K562 (cell line): ENCODE measurements around the gene RPL7L1. TPM values are rescaled to one million over a fixed set of nuclear protein-coding genes. Genes with fewer than 3 reads are reported as not detected.

Experiments
- ATAC-seq: fragments of 200-7000 bp; cut with Tn5 transposase; 3 replicates; pipeline ENCODE4 v1.9.1; 2020; ENCODE audit warnings: moderate library complexity
- Bru-seq: library from RNA; stranded (reverse); fragments of 400-500 nt; gene quantifications from one replicate; lab custom pipeline; 2021; lab: Mats Ljungman, UMichigan
- BruChase-seq, 2 experiments: library from RNA; stranded (reverse); fragments of 400-500 nt; gene quantifications; one replicate each; lab custom pipeline; 2021; lab: Mats Ljungman, UMichigan
- BruUV-seq: library from RNA; stranded (reverse); fragments of 400-500 nt; replicated peaks from 2 replicates; lab custom pipeline; 2021; lab: Mats Ljungman, UMichigan
- CTCF ChIA-PET: fragments of 300-600 bp; formaldehyde crosslinking; extraction: SDS; loops from one replicate; lab custom pipeline; 2021; ENCODE audit warnings: low intra/inter-chr PET ratio; lab: Yijun Ruan, JAX
- POLR2A ChIA-PET: fragments of 300-600, 350-650 bp; sonication (Branson Sonifier 250); formaldehyde crosslinking; extraction: SDS; loops from one replicate; lab custom pipeline; 2021; ENCODE audit warnings: antibody characterized with exemption, inconsistent platforms; lab: Yijun Ruan, JAX
- DNase-seq, 4 experiments: peaks; one replicate each; pipeline versions ENCODE4 v3.0.0 to v3.0.0-alpha.2; 2011 to 2018; ENCODE audit warnings: low spot score in 3 of 4, mixed read lengths in 3 of 4; ENCODE audit errors: extremely low read depth in 1 of 4
- FAIRE-seq: peaks from 2 replicates; lab custom pipeline; 2011; peaks lifted over from hg19 to GRCh38; lab: Jason Lieb, UNC
- H2AFZ ChIP-seq: 2 replicates; pipeline ENCODE4 v1.6.0; 2011; ENCODE audit warnings: low read depth, low read length, control low read depth, inconsistent platforms
- H3K27ac ChIP-seq: fragments of 200-600 bp; 3 replicates; pipeline ENCODE4 v1.8.0; 2011; ENCODE audit warnings: low read depth, mild to moderate bottlenecking, control low read depth, inconsistent platforms, low read length, moderate library complexity, mixed read lengths; ENCODE audit errors: extremely low read depth
- H3K27me3 ChIP-seq, 2 experiments: fragments of 300-600 bp in 1 of 2; 2 replicates in 1 of 2; 3 replicates in 1 of 2; pipeline versions ENCODE4 v1.6.0 to v1.8.0; 2011; ENCODE audit warnings: inconsistent platforms in 2 of 2, low read length in 2 of 2, mild to moderate bottlenecking in 1 of 2, mixed read lengths in 1 of 2, moderate library complexity in 1 of 2; ENCODE audit not compliant: control insufficient read depth in 2 of 2, insufficient read depth in 2 of 2
- H3K36me3 ChIP-seq: fragments of 300-600 bp; 3 replicates; pipeline ENCODE4 v1.8.0; 2011; ENCODE audit warnings: mild to moderate bottlenecking, low read length, inconsistent platforms; ENCODE audit not compliant: control insufficient read depth, insufficient read depth
- H3K4me1 ChIP-seq, 2 experiments: fragments of 200-600 bp in 1 of 2; replicated peaks in 1 of 2; 2 replicates in 1 of 2; 3 replicates in 1 of 2; pipeline versions ENCODE4 v1.5.1 to v1.8.0; 2011; ENCODE audit warnings: inconsistent platforms in 2 of 2, low read length in 2 of 2, mild to moderate bottlenecking in 1 of 2, mixed read lengths in 1 of 2, moderate library complexity in 1 of 2; ENCODE audit not compliant: control insufficient read depth in 2 of 2, insufficient read depth in 2 of 2
- H3K4me2 ChIP-seq: 2 replicates; pipeline ENCODE4 v1.6.1; 2011; ENCODE audit warnings: low read length, control low read depth, inconsistent platforms, mixed read lengths; ENCODE audit not compliant: insufficient read depth
- H3K4me3 ChIP-seq: fragments of 200-600 bp; sonication (generic), shearing (Covaris generic); 2 replicates; pipeline ENCODE4 v1.5.1; 2016; ENCODE audit warnings: control low read depth, inconsistent platforms
- H3K79me2 ChIP-seq: fragments of 200-600 bp; 3 replicates; pipeline ENCODE4 v1.8.0; 2011; ENCODE audit warnings: low read length, inconsistent platforms; ENCODE audit not compliant: control insufficient read depth, insufficient read depth
- H3K9ac ChIP-seq, 2 experiments: 2 replicates each; pipeline versions ENCODE4 v1.6.0 to v1.6.1; 2011; ENCODE audit warnings: low read depth in 2 of 2, low read length in 2 of 2, control low read depth in 1 of 2, inconsistent platforms in 1 of 2, mild to moderate bottlenecking in 1 of 2, mixed read lengths in 1 of 2; ENCODE audit not compliant: insufficient read depth in 1 of 2
- H3K9me1 ChIP-seq: one replicate; pipeline ENCODE4 v1.6.0; 2011; ENCODE audit warnings: inconsistent platforms, mild to moderate bottlenecking, low read length, moderate library complexity; ENCODE audit not compliant: control insufficient read depth, insufficient read depth
- H3K9me3 ChIP-seq: replicated peaks from 2 replicates; pipeline ENCODE4 v1.5.1; 2011; ENCODE audit warnings: low read depth, low read length, inconsistent platforms; ENCODE audit not compliant: control insufficient read depth, insufficient read depth
- H4K20me1 ChIP-seq: replicated peaks from 2 replicates; pipeline ENCODE4 v1.6.1; 2011; ENCODE audit warnings: low read length, inconsistent platforms, mixed read lengths; ENCODE audit not compliant: control insufficient read depth, insufficient read depth
- ARID3B ChIP-seq: fragments of 250-450 bp; sonication (Bioruptor Pico); IDR thresholded peaks from 2 replicates; pipeline ENCODE4 v1.4.0; 2020; ENCODE audit warnings: borderline replicate concordance
- CREB5 ChIP-seq: fragments of 250-450 bp; sonication (Bioruptor Pico); IDR thresholded peaks from 2 replicates; pipeline ENCODE4 v1.5.0; 2020; ENCODE audit warnings: mild to moderate bottlenecking
- HNRNPLL ChIP-seq: fragments of 200-400 bp; formaldehyde crosslinking; IDR thresholded peaks from 2 replicates; pipeline ENCODE4 v1.6.1; 2017; ENCODE audit warnings: low read length, low read depth, mild to moderate bottlenecking; ENCODE audit not compliant: poor library complexity, severe bottlenecking
- JUN ChIP-seq, 2 experiments: sonication (generic) in 1 of 2; formaldehyde crosslinking in 1 of 2; IDR thresholded peaks; 2 replicates each; pipeline versions ENCODE4 v1.6.1 to v1.8.0; 2012 to 2022; ENCODE audit warnings: borderline replicate concordance in 2 of 2, mild to moderate bottlenecking in 2 of 2, improper control_type of control experiment in 1 of 2, low read depth in 1 of 2, low read length in 1 of 2, missing genetic modification reagents in 1 of 2
- KLF6 ChIP-seq: fragments of 250-450 bp; sonication (Bioruptor Pico); IDR thresholded peaks from 2 replicates; pipeline ENCODE4 v1.4.0; 2020; ENCODE audit warnings: mild to moderate bottlenecking, moderate library complexity, borderline replicate concordance
- NUFIP1 ChIP-seq: fragments of 450-650 bp; IDR thresholded peaks from 2 replicates; pipeline ENCODE4 v1.6.1; 2018; ENCODE audit not compliant: partially characterized antibody
- POLR2H ChIP-seq: IDR thresholded peaks from 2 replicates; pipeline ENCODE4 v1.6.1; 2016; ENCODE audit warnings: missing genetic modification characterization, low read depth, mild to moderate bottlenecking, control low read depth, missing compliant biosample characterization, moderate library complexity
- ZFP91 ChIP-seq: sonication (generic); formaldehyde crosslinking; IDR thresholded peaks from 2 replicates; pipeline ENCODE4 v1.8.0; 2022; ENCODE audit warnings: mild to moderate bottlenecking, missing genetic modification reagents
- WGBS: fragments of 100-300 bp; shearing (Covaris generic); methylation state at CpG from one replicate; pipeline ENCODE4 v1.1.6; 2016; ENCODE audit warnings: low coverage, mixed read lengths; ENCODE audit not compliant: insufficient coverage; ENCODE audit errors: missing lambda C conversion rate; 5-methylcytosine and 5-hydroxymethylcytosine counted together
- in situ Hi-C: fragments of 300-500 bp; cut with MboI; formaldehyde crosslinking; loops from 4 replicates; pipeline ENCODE4 v1.15.0; 2018; ENCODE audit warnings: inconsistent platforms, mixed read lengths
- intact Hi-C: fragments of 100-400 bp; cut with micrococcal nuclease; formaldehyde crosslinking; loops from 2 replicates; pipeline ENCODE4 v1.14.2; 2022
- long read RNA-seq, 3 experiments: library from polyadenylated mRNA in 2 of 3; library from RNA in 1 of 3; unstranded in 2 of 3; stranded (forward) in 1 of 3; transcript quantifications; one replicate each; pipeline ENCODE4 v2.0.0, GENCODE V29; 2019 to 2022
- polyA minus RNA-seq, 3 experiments: library from RNA; depleted of rRNA, polyadenylated mRNA; stranded (reverse); fragments of >200 nt; gene quantifications; 2 replicates each; pipeline ENCODE4 v1.2.3, GENCODE V29; 2011
- polyA plus RNA-seq, 8 experiments: library from polyadenylated mRNA; depleted of rRNA in 4 of 8; stranded (reverse) in 5 of 8; unstranded in 3 of 8; fragments of >200 nt; fragmentation: Nextera tagmentation in 2 of 8; fragmentation: Illumina TruSeq in 1 of 8; extraction: Ambion mirVana in 2 of 8; extraction: Trizol in 1 of 8; gene quantifications; 2 replicates each; pipeline versions ENCODE4 v1.2.1 to v1.2.3, GENCODE V29; 2011 to 2014; ENCODE audit warnings: inconsistent platforms in 1 of 8, missing spikeins in 1 of 8
- total RNA-seq, 7 experiments: library from RNA; depleted of rRNA in 6 of 7; stranded (reverse); fragments of >200 nt in 6 of 7; fragmentation: Illumina TruSeq in 2 of 7; extraction: Trizol in 2 of 7; gene quantifications; 2 replicates each; pipeline versions ENCODE4 v1.2.1 to v1.2.3, GENCODE V29; 2011 to 2021; ENCODE audit warnings: low replicate concordance in 1 of 7

The RPL7L1 gene
- 235 and 251 TPM in 2 replicates for total RNA-seq (2011; cell fraction: chromatin; rRNA removed; ENCODE audit: low replicate concordance)
- 149 and 170 TPM in 2 replicates for total RNA-seq (2011; cell fraction: nucleolus; rRNA removed)
- total RNA-seq (2011; cell fraction: nucleoplasm; rRNA removed) = 209 and 275 TPM in 2 replicates
- total RNA-seq (2014; rRNA removed) (129 and 147 TPM in 2 replicates), total RNA-seq (2014; rRNA removed; fragmentation: Illumina TruSeq; extraction: Trizol) (259 and 281 TPM in 2 replicates), total RNA-seq (2015; rRNA removed; fragmentation: Illumina TruSeq; extraction: Trizol) (211 and 222 TPM in 2 replicates), total RNA-seq (2021) (146 and 150 TPM in 2 replicates), polyA plus RNA-seq (2011; rRNA removed) (104 and 152 TPM in 2 replicates), polyA plus RNA-seq (2014; fragmentation: Illumina TruSeq; extraction: Trizol) (216 and 255 TPM in 2 replicates), polyA plus RNA-seq (2014; fragmentation: Nextera tagmentation; extraction: Ambion mirVana) (100 to 1,000 TPM; 164 to 176 TPM), polyA plus RNA-seq (2014; rRNA removed) (135 and 153 TPM in 2 replicates), polyA minus RNA-seq (2011; rRNA and poly(A)+ RNA removed) (137 and 140 TPM in 2 replicates), Bru-seq, nascent RNA (percentile 98 among the genes with signal in this experiment), BruChase-seq, experiment 1, labeled RNA remaining after a 2-hour chase (percentile 99 among the genes with signal in this experiment), BruChase-seq, experiment 2, labeled RNA remaining after a 6-hour chase (percentile 98 among the genes with signal in this experiment)
- polyA plus RNA-seq (2011; cell fraction: cytosol; rRNA removed) = 92.1 and 114 TPM in 2 replicates
- polyA plus RNA-seq (2011; cell fraction: nucleus; rRNA removed) = 40.3 and 46.9 TPM in 2 replicates
- 124 and 126 TPM in 2 replicates for polyA plus RNA-seq (2012)
- polyA minus RNA-seq (2011; cell fraction: cytosol; rRNA and poly(A)+ RNA removed) = 62.1 and 66.6 TPM in 2 replicates
- 46.2 and 76.3 TPM in 2 replicates for polyA minus RNA-seq (2011; cell fraction: nucleus; rRNA and poly(A)+ RNA removed)
- long read RNA-seq, experiment 1, full-length matches to known transcripts = 244 of 443 reads
- long read RNA-seq, experiment 1, partial matches to known transcripts = 44 of 443 reads
- long read RNA-seq, experiment 1, other reads (novel, unspliced or antisense) = 155 of 443 reads
- long read RNA-seq, experiment 2, full-length matches to known transcripts = 21 of 278 reads
- long read RNA-seq, experiment 2, partial matches to known transcripts = 16 of 278 reads
- long read RNA-seq, experiment 2, other reads (novel, unspliced or antisense) = 241 of 278 reads
- long read RNA-seq, experiment 3, full-length matches to known transcripts = 123 of 185 reads
- long read RNA-seq, experiment 3, partial matches to known transcripts = 39 of 185 reads
- long read RNA-seq, experiment 3, other reads (novel, unspliced or antisense) = 23 of 185 reads

GRCh38 chr6:42879372-42880239, at the start of gene RPL7L1:
RPL7L1 (plus strand) TSS chr6:42879616; CDS start chr6:42879911, 295 bp downstream.
- Histone ChIP-seq H4K20me1 (no peaks in the 10 kb centered on the region), H3K9me3 (no peaks in the 10 kb centered on the region), H3K79me2 (peaks cover 54% of the 10 kb centered on the region), H3K9me1 (no peaks in the 10 kb centered on the region), H3K4me1 (peaks cover 0 to 20% of the 10 kb centered on the region in 2 experiments; a peak in 3 of 5 replicates), H3K4me3 (peak within 1 kb of the TSS; percentile 92), H3K36me3 (peaks cover 35% of the 10 kb centered on the region), H2AFZ (peak within 1 kb of the TSS; percentile 100), H3K27me3 (no peaks in the 10 kb centered on the region), H3K9ac (peak within 1 kb of the TSS; percentile 92 to 99), H3K27ac (peak within 1 kb of the TSS; percentile 99), H3K4me2 (peak within 1 kb of the TSS; percentile 99)
- ChIA-PET POLR2A (interaction anchor here (0.5 to 5.0 kb wide), 52 partner anchors 9 to 1131 kb away, joined by 3 to 34 read pairs (median 4); partner anchors contain the start of genes BICRAL, KLHDC3, PEX6 and TBCC), CTCF (no interaction called here)
- in situ Hi-C loops (loop anchor here (5.0 kb wide), 1 partner anchor 217 kb away; no protein-coding TSS in a partner anchor), intact Hi-C loops (loop anchor here (1.0 to 10.0 kb wide), 6 partner anchors 133 to 1097 kb away; partner anchors contain the start of genes PRICKLE4 and TBCC)
- under 1% methylated on average over 40 of the region's 41 CpGs for WGBS
- BruUV-seq = no TSS peak
- ATAC-seq (peak; percentile 96), FAIRE-seq (peak; percentile 98), DNase-seq (peak; percentile 85 to 94 (median 88))
- TF ChIP-seq NUFIP1 (peak; percentile 69), KLF6 (CRISPR knock-in tag) (peak; percentile 35; the same call in 1 of the 2 replicates), ARID3B (no peak), HNRNPLL (peak; percentile 75), ZFP91 (peak; percentile 46; the same call in 1 of the 2 replicates), JUN (IDR thresholded peaks at IDR 0.05; ENCODE audit: borderline replicate concordance, low read depth, low read length) (0 out of 2 replicates have a peak, but pooled peaks have one; percentile 57), JUN (CRISPR knock-in tag; IDR thresholded peaks at IDR 0.05; ENCODE audit: borderline replicate concordance) (no peak), CREB5 (CRISPR knock-in tag) (no peak), POLR2H (tag) (peak; percentile 97)
